Inflammatory macrophage treated with lipopolysaccharide for 4 hours (primary cell): Measurements from ENCODE around the gene LRRC8C.
A peak's percentile ranks its signal among the peaks of the same experiment; 100 is the strongest.

Experiments used
- DNase-seq: peaks from one replicate; pipeline ENCODE4 v3.0.0-alpha.2; 2020

The LRRC8C gene

GRCh38 chr1:89737985-89738510 is 105.1 kb downstream of the LRRC8C start:
- peak; percentile 15 for DNase-seq

GRCh38 chr1:89739013-89739843 is 106.3 kb downstream of the LRRC8C start:
- DNase-seq = peak; percentile 88

GRCh38 chr1:89739844-89740216 is 106.9 kb downstream of the LRRC8C start:
- DNase-seq = no peak

GRCh38 chr1:89743788-89744187 is 110.9 kb downstream of the LRRC8C start:
- DNase-seq = no peak

GRCh38 chr1:89746424-89747149 is 113.7 kb downstream of the LRRC8C start:
- DNase-seq = no peak

GRCh38 chr1:89753761-89754160 is 120.8 kb downstream of the LRRC8C start:
- DNase-seq = peak; percentile 18

- peak; percentile 89 for DNase-seq
These were observed 121.6 kb downstream of the LRRC8C start for GRCh38 chr1:89754518-89754917.

- DNase-seq = peak; percentile 61
These were observed 122.7 kb downstream of the LRRC8C start for GRCh38 chr1:89755591-89755990.

GRCh38 chr1:89757532-89757931 is 124.6 kb downstream of the LRRC8C start:
- peak; percentile 92 for DNase-seq

- DNase-seq = no peak
These were observed 125.2 kb downstream of the LRRC8C start for GRCh38 chr1:89758156-89758555.

- peak; percentile 16 for DNase-seq
These were observed 126.1 kb downstream of the LRRC8C start for GRCh38 chr1:89759036-89759435.

- peak; percentile 79 for DNase-seq
These were observed 127.6 kb downstream of the LRRC8C start for GRCh38 chr1:89760496-89760895.

- peak; percentile 33 for DNase-seq
These were observed 128.4 kb downstream of the LRRC8C start for GRCh38 chr1:89761338-89761737.

GRCh38 chr1:89761901-89762300 is 129.0 kb downstream of the LRRC8C start:
- no peak for DNase-seq

GRCh38 chr1:89762386-89762778 is 129.5 kb downstream of the LRRC8C start:
- no peak for DNase-seq

GRCh38 chr1:89762779-89763648 is 130.1 kb downstream of the LRRC8C start:
- peak; percentile 84 for DNase-seq

- DNase-seq = no peak
These were observed 130.7 kb downstream of the LRRC8C start for GRCh38 chr1:89763649-89763986.

GRCh38 chr1:89765774-89766173 is 132.9 kb downstream of the LRRC8C start:
- no peak for DNase-seq

- DNase-seq = no peak
These were observed 134.7 kb downstream of the LRRC8C start for GRCh38 chr1:89767618-89768017.
